HG02943 (cell line): Measurements from ENCODE around the gene RGS19.

ENCODE experiments used
- ATAC-seq: cut with Tn5 transposase; IDR thresholded peaks from one replicate; pipeline ENCODE4 v1.9.1; 2021; ENCODE audit warnings: mild to moderate bottlenecking, low read depth, moderate library complexity; ENCODE audit not compliant: unreplicated experiment

Gene RGS19

DNA sequence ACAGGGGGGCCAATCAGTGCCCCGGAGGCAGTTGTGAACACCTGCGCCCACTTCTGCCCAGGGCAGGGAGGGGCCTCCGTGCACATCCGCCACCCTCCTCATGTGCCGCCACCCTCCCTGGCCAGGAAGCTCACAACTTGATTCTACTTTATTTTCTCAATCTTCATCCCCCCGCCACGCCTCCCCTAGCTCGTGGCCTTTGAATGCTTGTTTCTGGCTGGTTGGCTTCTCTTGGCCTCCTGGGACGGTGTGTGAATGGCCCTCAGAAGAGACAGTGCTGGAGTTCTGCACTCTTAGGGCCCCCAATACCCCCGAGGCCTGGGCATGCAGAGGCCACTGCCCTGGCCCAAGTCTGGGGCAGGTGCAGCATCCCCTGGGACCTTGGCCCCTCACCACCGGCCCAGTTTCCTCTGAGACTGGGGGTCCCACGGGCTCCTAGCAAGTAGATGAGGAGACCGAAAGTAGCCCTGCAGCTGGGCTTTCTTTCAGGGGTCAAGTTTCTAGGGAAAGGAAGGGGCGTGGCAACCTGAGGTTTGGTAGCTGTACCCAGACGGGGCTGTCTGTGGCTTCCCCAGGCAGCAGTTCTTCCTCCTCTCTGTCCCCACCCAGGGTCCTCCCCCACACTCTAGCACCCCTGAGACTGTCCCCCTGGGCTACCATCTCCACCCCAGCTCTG, 1.3 kb downstream of the RGS19 start:
- no peak for ATAC-seq

GRCh38 chr20:64077541-64077875, 1.8 kb downstream of the RGS19 start:
- no peak for ATAC-seq

DNA sequence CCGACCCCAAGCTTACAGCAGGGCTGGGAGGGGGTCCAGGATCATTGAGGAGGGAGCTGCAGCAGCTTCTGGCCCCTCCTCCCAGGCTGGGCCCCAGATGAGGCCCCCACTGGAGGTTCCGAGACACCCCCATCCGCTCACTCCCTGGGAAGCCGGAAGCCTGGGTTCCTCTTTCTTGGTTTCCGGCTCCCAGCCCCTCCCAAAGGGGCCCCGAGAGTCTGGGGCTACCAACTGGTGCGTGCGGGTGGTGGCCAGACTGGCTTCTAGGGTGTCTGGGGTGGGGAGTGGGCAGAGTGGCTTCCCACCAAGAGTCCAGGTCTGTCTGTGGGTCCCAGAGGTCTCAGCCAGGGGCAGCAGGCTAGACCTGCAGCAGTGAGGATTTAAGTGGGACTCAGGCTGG, 2.2 kb downstream of the RGS19 start:
- no peak for ATAC-seq

GRCh38 chr20:64076061-64076997, 3.0 kb downstream of the RGS19 start:
- ATAC-seq: no peak

- ATAC-seq: no peak
Observed at GRCh38 chr20:64075556-64075955, 3.8 kb downstream of the RGS19 start.

DNA sequence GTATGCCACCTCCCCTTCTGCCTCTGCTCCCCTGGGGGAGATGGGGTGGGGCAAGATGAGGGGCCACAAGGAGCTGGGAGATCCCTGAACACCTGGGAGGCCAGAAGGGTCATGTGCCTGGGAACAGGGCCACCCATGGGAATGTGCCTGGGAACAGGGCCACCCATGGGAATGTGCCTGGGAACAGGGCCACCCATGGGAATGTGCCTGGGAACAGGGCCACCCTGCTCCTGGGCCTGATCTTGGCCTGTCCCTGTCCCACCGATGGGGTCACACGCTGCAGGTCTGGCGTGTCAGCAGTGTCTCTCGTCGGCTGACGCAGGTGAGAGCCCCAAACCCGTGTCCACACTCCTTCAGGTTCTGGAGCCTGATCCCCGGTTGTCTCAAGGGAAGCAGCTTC, 4.4 kb downstream of the RGS19 start:
- no peak for ATAC-seq

DNA sequence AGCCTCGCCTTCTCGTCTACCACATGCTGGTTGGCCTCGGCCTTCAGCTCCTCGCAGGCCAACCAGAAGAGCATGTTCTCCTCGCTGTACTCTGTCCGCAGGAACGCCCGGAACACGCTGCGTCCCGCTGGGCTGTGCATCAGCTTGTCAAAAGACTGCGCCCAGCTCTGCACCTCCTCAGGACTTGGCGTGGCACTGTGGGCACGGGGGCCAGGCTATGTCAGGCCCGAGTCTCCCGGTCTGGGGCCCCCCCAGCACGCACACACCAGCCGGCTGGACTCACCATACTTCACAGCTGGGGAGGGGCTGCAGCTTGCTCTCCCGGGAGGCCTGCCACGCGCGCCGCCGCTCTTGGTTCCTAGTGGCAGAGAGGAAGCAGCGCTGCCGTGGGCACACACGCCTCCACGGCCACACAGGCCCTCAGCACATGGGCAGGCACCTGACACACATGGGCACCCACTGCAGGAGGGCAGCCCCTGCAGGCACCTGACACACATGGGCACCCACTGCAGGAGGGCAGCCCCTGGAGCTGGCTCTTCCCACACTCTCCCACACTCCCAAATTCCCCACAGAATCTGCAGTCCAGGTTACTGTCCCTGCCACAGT, 5.0 kb downstream of the RGS19 start:
- ATAC-seq: no peak

GRCh38 chr20:64073476-64074183, 5.7 kb downstream of the RGS19 start:
- ATAC-seq: no peak

GRCh38 chr20:64072498-64073063, 6.7 kb downstream of the RGS19 start:
- ATAC-seq: no peak

DNA sequence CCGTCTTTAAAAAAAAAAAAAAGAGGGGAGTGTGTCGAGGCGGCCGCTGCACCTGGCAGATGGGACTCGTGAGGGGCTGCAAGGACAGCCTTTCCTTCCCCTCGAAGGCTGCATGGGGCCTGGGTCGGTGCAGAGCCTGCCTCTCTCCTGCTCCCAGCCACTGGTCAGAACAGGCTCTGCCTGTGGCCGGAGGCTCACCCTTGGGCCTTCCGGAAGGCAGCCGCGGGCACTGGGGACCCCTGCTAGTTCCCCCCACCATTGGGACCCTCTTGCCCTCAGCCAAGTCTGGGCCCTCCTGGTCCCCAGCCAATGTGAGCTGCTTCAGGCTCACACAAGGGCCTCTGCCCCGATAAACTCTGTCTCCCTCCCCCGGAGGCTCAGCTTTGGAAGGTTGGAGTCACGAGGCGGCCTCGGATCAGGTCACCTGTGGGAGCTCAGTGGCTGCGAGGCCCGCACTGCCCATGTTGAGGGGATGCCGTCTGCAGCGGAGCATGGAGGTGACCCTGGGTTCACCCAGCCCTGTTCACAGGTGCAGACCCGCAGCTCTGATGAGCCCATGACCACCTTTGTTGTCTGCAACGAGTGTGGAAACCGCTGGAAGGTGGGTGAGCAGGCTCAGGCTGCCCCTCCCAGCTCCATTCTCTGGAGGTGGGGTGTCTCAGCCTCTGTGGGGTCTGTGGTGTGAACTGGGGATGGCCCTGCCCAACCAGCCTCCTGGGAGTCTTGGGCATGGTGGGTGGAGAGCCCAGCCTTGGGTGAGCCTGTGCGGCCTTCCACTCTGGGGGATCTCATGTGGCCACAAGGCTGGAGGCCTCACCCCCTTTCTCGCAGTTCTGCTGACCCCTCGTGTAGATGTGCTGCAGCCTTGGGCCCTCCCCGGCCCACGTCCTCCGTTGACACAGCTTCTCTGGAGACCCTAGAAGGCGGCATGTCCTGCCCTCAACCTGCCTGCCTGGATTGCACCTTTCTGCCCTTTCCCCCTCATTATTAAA, 7.7 kb downstream of the RGS19 start:
- ATAC-seq: no peak

- ATAC-seq: no peak
Observed at GRCh38 chr20:64070244-64070993, 8.9 kb downstream of the RGS19 start.

GRCh38 chr20:64069614-64070243, 9.6 kb downstream of the RGS19 start:
- ATAC-seq: no peak

DNA sequence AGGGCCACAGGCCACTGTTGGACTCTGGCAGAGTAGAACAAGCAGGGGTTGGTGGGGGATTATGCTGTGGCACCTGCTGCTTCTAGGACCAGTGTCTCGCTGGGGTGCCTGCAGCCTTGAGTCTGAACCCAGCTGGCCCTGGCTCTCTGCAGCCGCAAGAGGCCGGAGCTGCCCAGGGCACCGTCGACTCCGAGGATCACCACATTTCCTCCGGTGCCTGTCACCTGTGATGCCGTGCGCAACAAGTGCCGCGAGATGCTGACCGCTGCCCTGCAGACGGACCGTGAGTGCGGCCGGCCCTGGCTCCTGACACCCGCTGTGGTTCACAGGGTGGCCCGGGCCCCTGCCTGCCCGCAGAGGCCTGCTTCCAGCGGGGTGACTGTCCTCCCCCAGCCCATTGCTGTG, 10.1 kb downstream of the RGS19 start:
- no peak for ATAC-seq

GRCh38 chr20:64068386-64069208, 10.7 kb downstream of the RGS19 start:
- no peak for ATAC-seq

- ATAC-seq: no peak
Observed at GRCh38 chr20:64067733-64068307, 11.5 kb downstream of the RGS19 start.

DNA sequence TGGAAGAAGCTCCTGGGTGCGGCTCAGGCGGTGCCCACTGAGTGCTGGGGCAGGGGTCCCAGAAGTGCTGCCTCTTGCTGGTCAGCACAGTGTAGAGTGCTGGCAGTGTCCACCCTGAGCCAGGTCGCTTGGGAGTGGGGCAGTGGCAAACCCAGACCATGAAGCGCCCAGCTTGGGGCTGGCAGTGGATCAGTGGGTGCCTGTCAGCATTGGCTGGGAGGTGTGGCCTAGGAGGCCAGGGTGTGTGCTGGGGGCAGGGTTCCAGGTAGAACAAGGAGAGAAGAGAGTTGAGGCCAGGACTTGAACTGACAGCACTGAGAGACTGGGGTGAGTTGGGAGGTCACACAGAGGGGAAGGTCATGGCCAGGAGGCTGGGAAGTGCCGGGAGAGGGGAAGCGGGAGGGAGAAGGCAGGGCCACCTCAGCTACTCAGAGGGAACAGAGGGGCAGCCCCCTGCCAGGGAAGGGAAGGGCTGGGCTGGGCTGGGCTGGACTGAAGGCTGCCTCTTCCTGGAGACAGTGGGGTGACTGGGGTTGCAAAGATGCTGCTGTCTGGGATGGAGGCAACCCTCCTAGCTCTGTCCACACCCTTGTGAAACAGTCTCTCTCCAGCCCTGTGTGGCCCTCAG, 12.2 kb downstream of the RGS19 start:
- ATAC-seq: no peak

GRCh38 chr20:64065974-64066343, 13.4 kb downstream of the RGS19 start:
- no peak for ATAC-seq
